ENCODE results near the gene SLC15A1.

GRCh38 chr13:98647121-98647520 lies 105.4 kb downstream of the SLC15A1 start:
- TF ChIP-seq CTCF (IDR thresholded peaks at IDR 0.05; ENCODE audit: poor library complexity) (no peak), EZH2 (IDR thresholded peaks at IDR 0.05; ENCODE audit: borderline replicate concordance) (no peak)

All from hepatocyte (in vitro differentiated cells).